HG02623 (cell line): ENCODE measurements around the gene ASCL2.
"Not testable (repeated sequence)": the region's sequence is repeated elsewhere in the genome, so short reads cannot be mapped to it uniquely, and the experiment has no call there.

Source experiments
- ATAC-seq: cut with Tn5 transposase; IDR thresholded peaks from one replicate; pipeline ENCODE4 v1.9.1; 2021; ENCODE audit warnings: moderate library complexity; ENCODE audit not compliant: unreplicated experiment

ASCL2 gene

DNA sequence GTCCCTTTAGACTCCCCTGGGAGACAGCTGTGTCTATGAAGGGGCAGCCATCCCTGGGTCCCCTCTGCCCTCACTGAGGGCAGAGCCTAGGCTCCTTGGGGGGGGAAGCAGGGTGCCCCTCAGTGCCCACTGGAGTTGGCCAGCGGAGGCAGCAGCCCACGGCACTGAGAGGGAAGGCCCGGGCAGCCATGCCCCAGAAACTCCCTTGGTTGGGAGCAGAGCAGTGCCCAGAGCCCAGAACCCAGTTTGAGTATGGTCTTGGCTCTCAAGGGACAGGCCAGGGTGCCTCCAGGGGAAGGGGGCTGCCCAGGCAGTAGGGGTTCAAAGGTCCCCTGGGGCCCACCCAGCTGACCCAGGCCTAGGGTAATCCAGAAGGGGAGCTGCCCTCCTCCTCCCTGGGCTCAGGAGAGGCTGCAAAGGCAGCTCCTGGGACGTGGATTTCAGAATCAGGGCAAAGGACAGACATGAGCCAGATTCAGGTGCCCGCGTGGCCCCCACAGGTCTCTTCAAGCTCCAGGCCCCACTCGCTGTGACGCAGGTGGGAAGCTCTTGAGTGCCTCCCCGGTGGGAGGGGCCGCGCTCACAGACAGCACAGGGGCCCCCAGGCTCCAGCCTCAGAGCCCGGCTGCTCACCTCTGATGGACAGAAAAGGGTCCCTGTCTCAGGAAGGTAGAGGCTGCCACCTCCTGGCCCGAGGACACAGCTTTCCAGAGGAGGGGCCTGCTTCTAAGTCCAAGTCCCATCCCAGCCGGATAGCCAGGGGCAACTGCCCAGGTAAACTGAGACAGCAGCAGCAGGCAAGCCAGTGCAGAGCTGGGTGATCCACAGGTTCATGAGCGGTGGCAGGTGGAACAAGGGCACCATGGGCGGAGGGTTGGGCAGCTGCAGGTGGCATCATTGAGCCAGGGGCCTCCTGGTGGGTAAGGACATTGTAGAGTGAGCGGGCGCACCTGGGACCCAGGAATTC, 28.7 kb upstream of the ASCL2 start:
- ATAC-seq: no peak

DNA sequence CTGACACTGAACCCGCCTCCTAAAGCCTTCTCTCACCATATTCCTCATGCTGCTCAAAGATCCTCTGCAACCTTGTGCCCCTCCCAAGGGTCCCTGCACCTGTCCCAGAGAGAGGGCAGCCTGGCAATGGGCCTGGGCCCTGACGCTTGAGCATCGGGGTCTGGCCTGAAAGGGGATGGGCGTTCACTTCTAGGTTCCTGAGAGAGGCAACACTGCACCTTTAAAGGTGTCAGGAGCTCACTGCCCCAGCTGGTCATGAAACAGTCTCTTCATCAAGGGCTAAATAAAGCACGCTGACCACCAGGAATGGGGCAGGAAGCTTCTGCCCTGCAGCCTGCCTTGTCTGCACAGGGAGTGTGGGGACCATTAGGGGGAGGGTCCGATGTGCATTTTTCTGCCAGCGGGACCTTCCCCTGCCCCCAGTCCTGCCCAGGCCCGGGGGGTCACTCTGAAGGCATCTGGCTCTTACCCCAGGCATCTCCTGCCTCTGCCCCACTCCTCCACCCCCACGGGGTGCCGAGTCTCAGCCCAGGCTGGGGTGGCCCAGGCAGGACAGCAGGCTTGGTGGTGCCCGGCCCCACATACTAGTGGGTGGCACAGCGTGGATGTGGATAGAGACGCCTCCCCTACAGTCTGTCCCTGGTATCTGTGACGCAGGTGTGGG, 27.9 kb upstream of the ASCL2 start:
- ATAC-seq: no peak

DNA sequence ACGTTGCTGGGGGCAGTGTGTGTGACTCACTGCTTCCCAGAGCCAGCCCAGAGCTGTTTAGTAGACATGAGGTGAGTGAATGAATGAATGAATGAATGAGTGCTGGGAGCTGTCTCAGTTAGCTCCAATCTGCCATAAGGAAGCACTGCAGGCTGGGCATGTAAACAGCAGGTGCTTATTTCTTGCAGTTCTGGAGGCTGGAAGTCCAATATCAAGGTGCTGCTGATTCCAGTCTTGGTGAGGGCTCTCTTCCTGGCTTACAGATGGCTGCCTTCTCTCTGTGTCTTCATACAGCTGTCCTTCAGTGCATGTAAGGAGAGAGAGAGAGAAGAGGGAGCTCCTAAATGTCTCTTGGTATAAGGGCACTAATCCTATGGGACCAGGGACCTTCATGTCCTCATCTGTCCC, 27.2 kb upstream of the ASCL2 start:
- ATAC-seq: no peak

DNA sequence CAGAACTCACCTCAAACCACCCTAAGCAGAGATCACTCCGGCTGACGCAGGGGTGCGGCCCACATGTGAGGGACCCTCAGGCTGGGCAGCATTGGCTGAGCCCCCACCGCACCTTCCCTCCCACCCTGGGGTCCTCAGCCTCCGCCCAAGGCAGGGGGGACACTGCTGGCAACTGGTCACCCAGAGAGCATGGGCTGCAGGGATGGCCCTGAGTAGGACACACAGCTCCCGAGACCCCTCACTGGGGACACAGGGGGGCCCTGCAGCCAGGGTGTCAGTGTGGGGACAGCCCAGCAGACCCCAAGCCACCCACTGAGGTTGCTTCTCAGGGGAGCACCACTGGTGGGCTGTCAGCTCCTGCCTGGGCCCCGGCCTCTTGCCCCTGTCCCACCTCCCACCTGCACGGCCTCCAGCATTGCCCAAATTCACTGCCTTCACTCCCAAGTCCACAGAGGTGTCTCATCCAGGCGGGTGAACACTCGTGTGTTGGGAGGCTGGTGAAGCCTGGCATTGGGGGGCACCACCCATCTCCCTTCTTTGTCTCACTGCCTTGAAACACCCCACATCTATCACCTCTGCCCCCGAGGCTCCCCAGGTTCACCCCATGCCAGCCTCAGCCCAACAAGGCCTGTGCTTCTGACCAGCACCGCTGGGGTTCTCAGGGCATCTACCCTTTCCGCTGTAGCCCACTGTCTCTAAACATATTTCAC, 26.7 kb upstream of the ASCL2 start:
- no peak for ATAC-seq

DNA sequence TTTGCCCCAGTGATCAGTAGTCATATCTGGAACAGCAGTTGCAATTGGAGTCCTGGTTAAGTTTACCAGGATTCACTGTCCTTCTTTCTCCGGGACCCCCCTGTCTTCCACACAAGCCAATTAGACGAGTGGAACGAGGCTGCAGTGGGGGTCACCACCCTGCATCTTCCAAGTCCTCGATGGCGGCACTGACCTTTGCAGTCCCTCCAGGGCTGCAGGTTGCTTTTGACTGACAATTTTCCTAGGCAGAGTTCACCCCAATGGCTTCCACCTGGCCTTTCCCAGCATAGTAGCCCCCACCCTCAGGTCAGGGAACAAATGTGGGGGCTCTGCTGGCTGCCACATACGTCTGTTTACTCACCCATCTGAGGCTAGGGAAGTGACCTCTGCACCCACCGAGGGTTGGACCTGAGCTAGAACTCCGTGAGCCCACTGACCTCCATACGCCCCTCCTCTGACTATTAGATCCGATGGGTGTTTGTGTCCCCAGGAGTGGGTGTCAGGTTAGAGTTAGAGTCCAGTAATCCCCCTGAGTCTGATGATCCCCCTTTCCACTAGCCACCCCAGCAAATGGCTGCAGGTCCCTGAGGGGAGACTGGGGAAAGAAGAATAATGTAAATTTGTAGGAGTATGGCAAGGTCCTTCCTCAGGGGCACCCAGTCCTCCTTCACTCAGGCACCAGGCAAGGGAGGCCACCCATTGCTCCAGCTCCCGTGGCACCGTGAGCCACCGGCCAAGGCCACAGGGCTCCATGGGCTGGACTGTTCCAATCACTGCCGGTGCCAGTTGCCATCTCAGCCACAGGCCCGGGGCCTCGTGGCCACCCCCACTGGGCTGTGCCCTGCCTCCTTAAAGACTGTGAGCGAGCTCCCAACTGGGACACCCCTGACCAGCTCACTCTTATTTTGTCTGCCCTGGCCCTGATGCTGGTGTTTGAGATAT, 25.9 kb upstream of the ASCL2 start:
- no peak for ATAC-seq

DNA sequence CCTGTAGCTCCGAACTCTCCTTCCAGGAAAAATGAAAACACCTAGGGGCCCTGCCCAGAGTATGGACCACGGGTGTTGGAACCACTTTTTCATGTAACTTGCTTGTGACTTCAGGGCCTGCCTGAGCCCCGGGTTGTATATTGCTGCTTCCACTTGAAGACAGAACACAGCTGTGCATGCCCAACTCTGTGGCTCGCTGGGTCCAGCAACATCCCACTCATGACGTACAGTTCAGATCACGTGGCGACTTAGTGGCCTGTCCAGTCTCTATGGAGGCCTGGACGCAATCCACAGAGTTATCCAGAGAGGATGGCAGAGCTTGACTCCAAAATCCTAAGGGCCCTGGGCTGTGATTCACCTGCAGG, 24.5 kb upstream of the ASCL2 start:
- ATAC-seq: no peak

DNA sequence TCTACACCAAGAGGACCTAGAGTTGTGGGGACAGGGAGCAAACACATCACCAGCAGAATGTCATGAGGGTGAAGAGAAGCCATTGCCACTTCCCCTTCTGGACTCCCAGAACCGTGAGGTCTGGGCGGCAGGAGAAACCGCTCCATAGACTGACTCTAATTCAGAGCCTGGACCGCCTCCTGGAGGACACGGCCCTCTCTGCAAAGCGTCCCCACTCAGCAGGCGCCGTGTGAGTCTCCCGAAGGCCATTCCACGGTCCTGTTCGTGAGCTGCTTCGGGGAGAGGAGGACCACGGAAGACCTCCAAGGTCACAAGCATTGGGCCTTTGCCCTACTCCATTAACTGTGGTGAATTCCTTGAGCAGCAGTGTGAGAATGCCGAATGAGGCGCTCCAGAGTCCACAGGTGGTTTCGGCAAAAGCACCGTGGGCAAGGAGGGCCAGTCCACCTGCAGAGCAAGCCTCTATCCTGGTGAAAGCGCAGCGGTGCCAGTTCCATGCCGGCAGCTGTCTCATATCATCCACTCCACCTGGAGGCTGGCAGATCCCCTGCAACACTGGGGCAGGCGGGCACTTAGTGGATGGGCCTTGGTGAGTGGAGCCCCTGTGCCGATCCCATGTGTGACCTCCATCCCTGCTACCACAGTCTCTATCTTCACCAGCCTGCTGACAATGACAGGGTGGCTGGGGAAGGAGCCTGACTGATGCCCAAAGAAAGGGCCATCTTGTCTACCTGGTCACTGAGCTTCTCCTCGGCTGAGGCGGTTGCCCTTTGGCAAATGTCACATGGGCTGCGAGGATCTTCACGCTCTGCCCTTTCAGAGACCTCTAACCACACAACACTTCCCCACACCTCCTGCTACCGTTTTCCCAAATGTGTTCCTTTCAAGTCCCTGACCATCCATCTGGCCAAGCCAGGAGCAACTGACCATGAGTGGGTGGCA, 23.9 kb upstream of the ASCL2 start:
- ATAC-seq: no peak

DNA sequence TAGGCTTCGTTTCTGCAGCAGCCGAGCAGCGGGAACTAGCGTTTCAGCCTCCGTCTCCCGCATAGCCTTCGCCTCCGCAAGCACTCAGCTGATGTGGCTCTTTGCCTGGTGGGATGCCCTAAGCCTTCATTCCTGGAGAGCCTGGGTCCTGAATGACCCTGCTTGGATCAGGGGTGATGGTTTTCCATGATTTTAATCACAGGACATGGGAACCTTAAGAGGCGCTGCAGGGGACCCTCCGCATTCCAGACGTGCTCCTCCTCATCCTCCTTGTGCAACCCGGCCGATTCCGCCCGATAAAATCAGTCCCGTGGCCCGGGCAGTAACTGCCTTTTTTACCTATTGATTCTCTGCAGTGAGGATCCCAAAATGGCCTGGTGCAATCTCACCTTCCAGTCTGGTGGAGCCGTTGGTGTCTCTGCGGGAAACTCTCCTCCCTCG, 23.2 kb upstream of the ASCL2 start:
- no peak for ATAC-seq

DNA sequence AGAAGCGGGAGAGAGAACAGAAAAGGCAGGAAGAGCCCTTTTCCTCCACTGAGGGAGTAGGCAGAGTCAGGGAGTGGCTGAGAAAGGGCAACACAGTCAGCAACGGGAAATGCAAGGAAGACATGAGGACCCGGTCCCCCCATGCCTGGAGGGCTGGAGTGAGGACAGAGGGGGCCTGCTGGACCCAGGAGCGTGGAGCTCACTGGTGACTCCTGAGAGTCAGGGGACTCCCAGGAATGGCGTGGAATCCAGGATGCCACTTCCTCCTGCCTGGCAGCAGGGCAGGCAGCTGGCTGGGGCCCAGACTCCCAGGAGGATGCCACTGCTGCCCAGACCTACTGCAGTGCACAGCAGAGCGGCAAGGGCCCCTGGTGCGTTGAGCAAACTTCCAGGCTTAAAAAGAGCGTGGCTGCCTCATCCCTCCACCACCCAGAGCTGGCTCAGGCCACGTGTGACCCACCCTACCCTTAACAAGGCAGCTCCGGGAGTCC, 20.0 kb upstream of the ASCL2 start:
- no peak for ATAC-seq

DNA sequence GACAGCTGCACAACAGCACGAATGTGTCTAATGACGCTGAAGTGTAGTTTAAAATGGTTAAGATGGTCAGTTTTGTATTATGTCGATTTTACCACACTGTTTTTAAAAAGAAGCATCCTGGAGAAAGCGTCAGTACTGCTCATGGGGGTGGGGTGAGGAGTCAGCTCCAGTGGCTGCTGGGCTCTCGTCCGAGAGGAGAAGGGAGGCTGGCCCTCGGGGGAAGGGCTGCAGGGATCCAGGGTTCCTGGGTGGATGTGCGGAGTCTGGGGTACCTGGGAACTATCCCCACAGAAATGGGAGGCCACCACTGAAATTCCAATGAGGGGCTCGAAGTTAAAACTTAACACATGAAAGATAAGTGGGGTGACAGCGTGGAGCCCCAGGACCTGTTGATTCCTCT, 19.5 kb upstream of the ASCL2 start:
- no peak for ATAC-seq

DNA sequence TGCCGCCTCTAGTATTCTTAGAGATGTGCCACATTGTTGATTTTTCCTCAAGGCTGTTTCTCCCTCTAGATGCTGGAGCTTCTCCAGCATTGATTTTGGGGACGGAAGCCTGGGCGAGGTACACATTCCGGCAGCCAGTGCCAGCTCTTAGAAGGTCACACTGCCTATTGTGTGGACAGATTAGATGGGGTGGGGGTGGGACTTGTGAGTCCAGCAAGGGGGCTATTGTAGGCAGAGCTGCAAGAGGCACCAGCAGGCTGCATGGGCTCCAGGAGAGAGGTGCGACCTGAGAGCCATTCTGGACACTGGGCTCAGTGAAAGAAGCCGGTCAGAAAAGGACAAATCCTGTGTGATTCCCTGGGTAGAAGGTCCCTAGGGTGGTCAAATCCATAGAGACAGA, 19.0 kb upstream of the ASCL2 start:
- no peak for ATAC-seq

DNA sequence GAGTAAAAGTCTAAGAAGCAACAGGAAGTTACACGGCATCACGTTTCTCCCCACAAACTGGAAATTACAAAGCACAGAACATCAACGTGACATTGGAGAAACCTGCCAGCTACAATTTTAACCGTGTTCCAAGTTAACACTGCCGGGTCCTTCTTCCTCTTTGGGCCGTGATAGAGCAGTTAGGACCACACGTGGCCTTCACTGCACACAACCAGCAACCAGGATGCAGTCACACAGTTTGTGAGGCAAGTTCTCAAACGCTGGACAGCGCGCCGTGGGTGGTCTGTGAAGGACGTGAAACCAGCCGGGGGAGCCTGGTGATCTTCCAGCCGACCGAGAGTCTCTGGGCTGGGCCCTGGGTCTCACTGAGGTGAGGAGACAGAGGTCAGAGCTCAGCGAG, 16.7 kb upstream of the ASCL2 start:
- ATAC-seq: no peak

DNA sequence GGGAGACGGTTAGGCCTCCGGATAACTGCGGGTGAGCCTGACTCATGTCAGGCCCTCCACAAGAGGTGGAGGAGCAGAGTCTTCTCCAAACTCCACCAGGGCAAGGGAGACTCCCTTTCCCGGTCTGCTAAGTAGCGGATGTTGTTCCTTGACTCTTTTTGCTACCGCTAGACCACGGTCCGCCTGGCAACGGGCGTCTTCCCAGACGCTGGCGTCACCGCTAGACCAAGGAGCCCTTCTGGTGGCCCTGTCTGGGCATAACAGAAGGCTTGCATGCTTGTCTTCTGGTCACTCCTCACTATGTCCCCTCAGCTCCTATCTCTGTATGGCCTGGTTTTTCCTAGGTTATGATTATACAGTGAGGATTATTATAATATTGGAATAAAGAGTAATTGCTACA, 16.0 kb upstream of the ASCL2 start:
- ATAC-seq: not testable (repeated sequence)

DNA sequence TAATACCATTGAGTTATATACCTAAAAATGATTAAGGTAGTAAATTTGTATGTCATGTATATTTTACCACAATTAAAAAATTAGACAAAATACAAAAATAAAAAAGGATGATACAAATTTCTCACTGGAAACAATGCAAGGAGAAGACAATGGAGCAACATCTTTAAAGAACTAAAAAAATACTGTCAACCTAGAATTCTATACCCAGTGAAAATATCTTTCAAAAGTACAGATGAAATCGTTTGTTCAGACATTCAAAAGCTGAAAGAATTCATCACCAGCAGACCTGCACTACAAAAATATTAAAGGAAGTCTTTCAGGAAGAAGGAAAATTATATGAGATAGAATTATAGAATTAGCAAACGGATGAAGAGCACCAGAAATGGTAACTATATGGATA, 9.8 kb upstream of the ASCL2 start:
- ATAC-seq: no peak

DNA sequence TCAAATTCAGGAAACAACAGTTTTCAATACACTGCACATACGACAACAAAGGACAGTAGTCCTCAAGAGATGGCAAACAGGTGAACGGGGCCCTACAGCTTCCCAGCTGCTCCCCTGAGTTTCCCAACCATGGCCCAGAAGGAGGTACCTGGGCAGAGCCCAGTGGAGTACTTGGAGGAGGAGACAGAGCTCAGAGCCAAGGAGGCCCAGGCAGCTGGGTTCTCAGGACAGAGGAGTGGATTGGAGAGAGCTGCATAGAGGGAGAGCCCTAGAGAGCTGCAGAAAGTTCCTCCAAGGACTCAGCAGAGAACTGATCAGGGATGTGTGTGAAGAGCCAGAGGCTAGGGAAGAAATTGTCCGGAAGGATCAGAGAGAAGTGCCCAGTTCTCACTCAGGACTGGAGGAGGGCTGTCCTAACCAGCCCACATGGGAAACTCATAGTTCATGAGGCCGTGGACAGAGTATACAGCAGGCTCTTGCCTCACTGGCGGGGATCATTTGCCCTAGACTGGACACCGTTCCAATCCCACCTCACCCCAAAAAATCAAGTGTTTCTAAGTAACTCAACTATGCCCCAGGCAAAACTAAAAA, 7.6 kb upstream of the ASCL2 start:
- no peak for ATAC-seq

DNA sequence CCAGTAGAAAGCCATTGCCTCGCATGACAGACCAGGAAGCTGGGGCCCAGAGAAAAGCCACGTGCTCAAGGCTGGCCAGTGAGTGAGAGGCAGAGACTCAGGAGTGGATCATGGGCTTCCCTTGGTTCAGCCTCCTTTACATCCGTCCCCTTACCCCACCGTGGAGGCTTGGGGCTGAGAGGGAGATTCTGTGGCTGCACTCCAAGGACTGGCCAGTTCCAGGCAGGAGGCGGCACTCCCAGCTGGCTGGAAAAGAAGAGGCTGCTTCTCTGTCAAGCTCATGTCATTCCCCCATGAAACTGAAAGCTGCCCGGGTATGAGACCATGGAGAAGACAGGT, 6.6 kb upstream of the ASCL2 start:
- no peak for ATAC-seq

DNA sequence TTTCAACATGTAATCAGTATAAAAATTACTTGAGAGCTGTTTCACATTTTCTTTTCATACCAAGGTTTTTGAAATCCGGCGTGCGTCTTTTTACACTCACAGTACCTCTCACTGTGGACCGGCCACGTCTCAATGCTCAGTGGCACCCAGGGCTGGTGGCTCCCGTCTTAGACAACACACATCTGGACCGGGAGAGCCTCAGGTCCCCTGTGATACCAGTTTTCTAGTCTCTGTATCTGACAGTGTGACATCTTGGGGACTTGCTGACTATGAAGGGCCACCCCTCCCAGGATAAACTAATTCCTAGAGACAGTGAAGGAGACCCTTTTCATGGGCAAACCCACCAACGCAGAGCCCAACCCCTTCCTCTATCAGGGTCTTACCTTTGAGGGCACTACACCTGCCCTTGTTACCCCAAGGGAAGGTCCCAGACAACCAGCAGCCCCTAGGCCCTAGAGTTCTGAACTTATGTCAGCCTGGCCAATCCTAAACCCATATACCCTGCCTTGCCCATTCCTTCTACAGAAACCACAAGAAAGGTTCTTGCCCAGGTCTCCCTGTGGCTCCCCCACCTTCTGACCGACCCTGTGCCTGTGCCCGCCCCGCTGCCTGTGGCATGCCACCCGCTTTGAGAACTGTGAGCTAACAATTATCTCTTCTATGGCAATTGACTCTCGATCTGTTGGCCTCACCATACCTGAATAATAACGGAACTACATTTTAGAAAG, 6.1 kb upstream of the ASCL2 start:
- ATAC-seq: no peak
